Lower leg skin (tissue), 4 donors: ENCODE measurements around the gene BABAM2. TPM values are rescaled to one million over a fixed set of nuclear protein-coding genes. Genes with fewer than 3 reads are reported as not detected.

ENCODE experiments used
- DNase-seq, 2 donors: peaks; one replicate each; pipeline ENCODE4 v3.0.0-alpha.2; 2019; ENCODE audit warnings: low spot score in 2 of 2
- H3K4me3 ChIP-seq: fragments of 200-600 bp; sonication (generic); 2 replicates; pipeline ENCODE4 v1.5.1; 2017; ENCODE audit warnings: mild to moderate bottlenecking, low read depth; ENCODE audit not compliant: poor library complexity, severe bottlenecking
- CTCF ChIP-seq, 3 donors: fragments of 450-650 bp; IDR thresholded peaks; one replicate each; pipeline ENCODE4 v1.5.1; 2016; ENCODE audit warnings: antibody characterized with exemption in 3 of 3, mild to moderate bottlenecking in 3 of 3, moderate library complexity in 2 of 3
- POLR2A ChIP-seq, 2 donors: fragments of 450-650 bp; IDR thresholded peaks; one replicate each; pipeline ENCODE4 v1.6.1; 2016 to 2017; ENCODE audit warnings: antibody characterized with exemption in 2 of 2, mild to moderate bottlenecking in 1 of 2, moderate library complexity in 1 of 2
- WGBS, 2 donors: methylation state at CpG; one replicate each; pipeline ENCODE4 v1.1.5; 2018; 5-methylcytosine and 5-hydroxymethylcytosine counted together
- intact Hi-C: fragments of 100-400 bp; cut with DNase I; formaldehyde crosslinking; loops from one replicate; pipeline ENCODE4 v1.15.0; 2023; ENCODE audit warnings: low total_unique reads
- total RNA-seq, 4 donors: library from RNA; depleted of rRNA; stranded (reverse); fragments of >200 nt; gene quantifications; one replicate each; pipeline ENCODE4 v1.1.0, GENCODE V29; 2016

Gene BABAM2
- total RNA-seq, 4 donors from 2014 or later, result 18.4 to 28.5 (median 23.9) TPM

- whole genome bisulfite sequencing, 2 donors, result 70 to 81% methylated on average over 5 of the region's 5 CpGs
- H3K4me3 ChIP-seq, result no peak overlapping the region
- intact Hi-C loops, result no loop called here
- TF ChIP-seq CTCF (IDR thresholded peaks at IDR 0.05) (no peak), POLR2A (IDR thresholded peaks at IDR 0.05) (no peak)
- no peak for DNase-seq
Observed at GRCh38 chr2:28232295-28232694, 341.8 kb downstream of the BABAM2 start.

- TF ChIP-seq POLR2A (IDR thresholded peaks at IDR 0.05) (no peak), CTCF (IDR thresholded peaks at IDR 0.05) (no peak)
- WGBS, 2 donors, result 70% methylated on average over 6 of the region's 6 CpGs
- intact Hi-C loops, result no loop called here
- peak in 1 of 2 donors; percentile 78 for DNase-seq
- H3K4me3 ChIP-seq, result no peak overlapping the region
Observed at GRCh38 chr2:28233164-28233676, 342.7 kb downstream of the BABAM2 start.

- TF ChIP-seq CTCF (IDR thresholded peaks at IDR 0.05) (no peak), POLR2A (IDR thresholded peaks at IDR 0.05) (no peak)
- intact Hi-C loops, result no loop called here
- DNase-seq, result no peak
- 90 to 96% methylated on average over 2 of the region's 2 CpGs for WGBS, 2 donors
- no peak overlapping the region for H3K4me3 ChIP-seq
Observed at GRCh38 chr2:28234807-28235206, 344.3 kb downstream of the BABAM2 start.

- 78 to 95% methylated on average over 1 of the region's 1 CpG for WGBS, 2 donors
- intact Hi-C loops, result no loop called here
Observed at GRCh38 chr2:28239207-28239606, 348.7 kb downstream of the BABAM2 start.

GRCh38 chr2:28240937-28241336 lies 350.4 kb downstream of the BABAM2 start:
- 98 to 99% methylated on average over 2 of the region's 2 CpGs for whole genome bisulfite sequencing, 2 donors
- TF ChIP-seq CTCF (IDR thresholded peaks at IDR 0.05) (no peak), POLR2A (IDR thresholded peaks at IDR 0.05) (no peak)
- DNase-seq, result no peak
- H3K4me3 ChIP-seq, result no peak overlapping the region
- intact Hi-C loops, result no loop called here

More at GRCh38 chr2:28239207-28239606, 348.7 kb downstream of the BABAM2 start:
- no peak for TF ChIP-seq POLR2A (IDR thresholded peaks at IDR 0.05)
- no peak for DNase-seq
- H3K4me3 ChIP-seq, result no peak overlapping the region

- intact Hi-C loops, result no loop called here
- TF ChIP-seq CTCF (IDR thresholded peaks at IDR 0.05), result no peak
- TF ChIP-seq POLR2A (IDR thresholded peaks at IDR 0.05), result no peak
- H3K4me3 ChIP-seq, result no peak overlapping the region
- 31 to 45% methylated on average over 1 of the region's 1 CpG for WGBS, 2 donors
- no peak for DNase-seq
Observed at GRCh38 chr2:28247290-28247689, 356.8 kb downstream of the BABAM2 start.
